Ishikawa (cell line): Measurements from ENCODE around the gene FLVCR2.

ENCODE experiments used
- CEBPB ChIP-seq: IDR thresholded peaks from 2 replicates; pipeline ENCODE4 v1.6.1; 2012
- CREB1 ChIP-seq: IDR thresholded peaks from 2 replicates; pipeline ENCODE4 v1.6.1; 2012; ENCODE audit warnings: low read depth
- EGR1 ChIP-seq: IDR thresholded peaks from 2 replicates; pipeline ENCODE4 v1.6.1; 2012
- EP300 ChIP-seq: IDR thresholded peaks from 2 replicates; pipeline ENCODE4 v1.6.1; 2012; ENCODE audit warnings: borderline replicate concordance
- FOXM1 ChIP-seq: IDR thresholded peaks from 2 replicates; pipeline ENCODE4 v1.6.1; 2012; ENCODE audit warnings: low read depth, borderline replicate concordance
- MAX ChIP-seq: IDR thresholded peaks from 2 replicates; pipeline ENCODE4 v1.6.1; 2012
- NFIC ChIP-seq: IDR thresholded peaks from 2 replicates; pipeline ENCODE4 v1.6.1; 2012
- RAD21 ChIP-seq: IDR thresholded peaks from 2 replicates; pipeline ENCODE4 v1.6.1; 2012; ENCODE audit warnings: low read depth
- TAF1 ChIP-seq: IDR thresholded peaks from 2 replicates; pipeline ENCODE4 v1.6.1; 2012; ENCODE audit warnings: low read depth, mild to moderate bottlenecking
- TCF12 ChIP-seq: IDR thresholded peaks from 2 replicates; pipeline ENCODE4 v1.6.1; 2012; ENCODE audit warnings: low read depth
- TEAD4 ChIP-seq: IDR thresholded peaks from 2 replicates; pipeline ENCODE4 v1.6.1; 2012
- YY1 ChIP-seq: IDR thresholded peaks from 2 replicates; pipeline ENCODE4 v1.6.1; 2012; ENCODE audit warnings: low read depth
- ZBTB7A ChIP-seq: IDR thresholded peaks from 2 replicates; pipeline ENCODE4 v1.6.1; 2012; ENCODE audit warnings: low read depth
- TF ChIP-seq, protein P1 (sequence below): IDR thresholded peaks from 2 replicates; pipeline ENCODE4 v1.6.1; 2012; ENCODE audit warnings: low read depth, mild to moderate bottlenecking
- TF ChIP-seq, protein P2 (sequence below): IDR thresholded peaks from 2 replicates; pipeline ENCODE4 v1.6.1; 2012

FLVCR2 gene

DNA sequence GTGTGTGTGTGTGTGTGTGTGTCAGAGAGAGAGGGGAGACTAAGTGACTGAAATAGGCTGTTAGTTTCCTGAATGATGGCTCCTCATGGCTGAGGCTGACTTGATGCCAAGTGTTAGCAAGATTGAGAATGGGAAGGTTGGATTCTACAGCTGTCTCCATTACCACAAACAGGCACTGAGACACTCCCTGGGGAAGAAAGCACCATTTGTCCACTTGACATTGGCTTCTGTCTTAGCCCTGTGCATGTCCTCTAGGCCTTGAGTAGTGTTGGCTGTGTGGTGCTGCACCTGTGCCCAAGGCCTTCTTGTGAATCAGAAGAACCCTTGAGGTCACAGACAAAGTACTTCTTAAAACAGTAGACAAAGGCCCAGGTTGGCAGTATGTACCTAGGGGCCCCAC is 66.6 kb downstream of the FLVCR2 start:
- TF ChIP-seq NFIC (no peak), EP300 (no peak), RAD21 (no peak), FOXM1 (no peak), MAX (no peak), CEBPB (no peak), ZBTB7A (no peak), TAF1 (no peak), EGR1 (no peak), CREB1 (no peak), YY1 (no peak), TCF12 (no peak), TEAD4 (no peak)
- TF ChIP-seq, protein P1, sequence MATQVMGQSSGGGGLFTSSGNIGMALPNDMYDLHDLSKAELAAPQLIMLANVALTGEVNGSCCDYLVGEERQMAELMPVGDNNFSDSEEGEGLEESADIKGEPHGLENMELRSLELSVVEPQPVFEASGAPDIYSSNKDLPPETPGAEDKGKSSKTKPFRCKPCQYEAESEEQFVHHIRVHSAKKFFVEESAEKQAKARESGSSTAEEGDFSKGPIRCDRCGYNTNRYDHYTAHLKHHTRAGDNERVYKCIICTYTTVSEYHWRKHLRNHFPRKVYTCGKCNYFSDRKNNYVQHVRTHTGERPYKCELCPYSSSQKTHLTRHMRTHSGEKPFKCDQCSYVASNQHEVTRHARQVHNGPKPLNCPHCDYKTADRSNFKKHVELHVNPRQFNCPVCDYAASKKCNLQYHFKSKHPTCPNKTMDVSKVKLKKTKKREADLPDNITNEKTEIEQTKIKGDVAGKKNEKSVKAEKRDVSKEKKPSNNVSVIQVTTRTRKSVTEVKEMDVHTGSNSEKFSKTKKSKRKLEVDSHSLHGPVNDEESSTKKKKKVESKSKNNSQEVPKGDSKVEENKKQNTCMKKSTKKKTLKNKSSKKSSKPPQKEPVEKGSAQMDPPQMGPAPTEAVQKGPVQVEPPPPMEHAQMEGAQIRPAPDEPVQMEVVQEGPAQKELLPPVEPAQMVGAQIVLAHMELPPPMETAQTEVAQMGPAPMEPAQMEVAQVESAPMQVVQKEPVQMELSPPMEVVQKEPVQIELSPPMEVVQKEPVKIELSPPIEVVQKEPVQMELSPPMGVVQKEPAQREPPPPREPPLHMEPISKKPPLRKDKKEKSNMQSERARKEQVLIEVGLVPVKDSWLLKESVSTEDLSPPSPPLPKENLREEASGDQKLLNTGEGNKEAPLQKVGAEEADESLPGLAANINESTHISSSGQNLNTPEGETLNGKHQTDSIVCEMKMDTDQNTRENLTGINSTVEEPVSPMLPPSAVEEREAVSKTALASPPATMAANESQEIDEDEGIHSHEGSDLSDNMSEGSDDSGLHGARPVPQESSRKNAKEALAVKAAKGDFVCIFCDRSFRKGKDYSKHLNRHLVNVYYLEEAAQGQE: no peak
- TF ChIP-seq, protein P2, sequence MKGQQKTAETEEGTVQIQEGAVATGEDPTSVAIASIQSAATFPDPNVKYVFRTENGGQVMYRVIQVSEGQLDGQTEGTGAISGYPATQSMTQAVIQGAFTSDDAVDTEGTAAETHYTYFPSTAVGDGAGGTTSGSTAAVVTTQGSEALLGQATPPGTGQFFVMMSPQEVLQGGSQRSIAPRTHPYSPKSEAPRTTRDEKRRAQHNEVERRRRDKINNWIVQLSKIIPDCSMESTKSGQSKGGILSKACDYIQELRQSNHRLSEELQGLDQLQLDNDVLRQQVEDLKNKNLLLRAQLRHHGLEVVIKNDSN: no peak

DNA sequence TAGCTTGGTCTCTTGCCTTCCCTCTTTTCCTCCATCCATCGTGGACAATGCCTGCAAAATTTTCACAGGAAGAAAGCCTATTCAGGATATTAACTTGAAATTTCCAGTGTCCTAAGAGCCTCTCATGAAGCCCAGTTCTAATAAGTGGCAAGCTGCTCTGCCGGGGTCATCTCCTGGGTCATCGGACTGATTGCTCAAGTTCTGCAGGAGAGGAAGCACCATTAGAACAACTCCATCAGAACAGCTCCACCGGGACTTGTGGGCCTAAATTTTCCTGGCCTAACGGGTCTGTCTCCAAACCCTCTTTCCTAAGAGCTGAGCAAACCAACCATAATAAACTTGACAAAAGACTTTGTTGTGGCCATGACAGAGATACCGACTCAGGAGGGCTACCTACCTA is 68.3 kb downstream of the FLVCR2 start:
- TF ChIP-seq RAD21 (no peak), EGR1 (no peak), NFIC (no peak), TEAD4 (no peak), ZBTB7A (no peak), CEBPB (no peak), TCF12 (no peak)
- TF ChIP-seq, protein P1: no peak

- TF ChIP-seq RAD21 (no peak), EGR1 (no peak), YY1 (no peak), TCF12 (no peak)
- TF ChIP-seq, protein P1: no peak
- TF ChIP-seq, protein P2: no peak
These were observed 69.2 kb downstream of the FLVCR2 start for GRCh38 chr14:75647640-75648039.

DNA sequence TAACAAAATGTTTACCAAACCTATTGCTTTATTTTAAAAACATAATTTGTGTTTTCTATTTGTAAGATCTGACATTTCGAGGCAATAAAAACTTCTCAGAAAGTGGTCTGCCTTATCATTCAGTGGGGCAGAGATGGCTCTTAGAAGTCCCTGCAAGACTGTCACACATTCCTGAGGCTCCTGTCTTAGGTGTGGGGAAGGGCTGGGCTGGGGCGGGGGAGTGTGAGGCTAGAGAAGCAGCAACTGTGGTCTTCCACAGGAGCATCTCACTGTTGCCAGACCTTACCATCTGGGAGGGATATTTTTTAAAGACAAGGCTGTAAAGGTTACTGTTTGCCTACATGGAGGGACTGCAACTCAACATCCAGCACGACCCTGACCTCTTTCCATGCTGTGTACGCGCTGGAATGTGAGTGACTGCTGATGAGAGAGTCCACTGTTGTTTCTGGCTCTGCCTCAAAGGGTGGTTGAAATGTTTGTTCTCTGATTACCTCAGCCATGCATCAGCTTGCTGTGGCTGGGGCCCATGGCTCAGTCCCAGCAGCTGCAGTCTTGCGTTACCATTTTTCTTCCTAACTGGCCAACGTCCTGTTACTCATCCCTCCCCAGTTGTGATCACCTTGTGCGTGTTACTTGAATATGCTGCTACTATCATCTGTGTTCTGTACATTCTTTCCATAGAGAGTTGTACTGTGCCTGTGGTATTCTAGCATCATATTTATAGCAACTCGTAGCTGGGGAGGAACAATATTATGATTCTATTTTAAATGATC is 69.8 kb downstream of the FLVCR2 start:
- TF ChIP-seq CEBPB (no peak), TAF1 (no peak), NFIC (peak; percentile 83), EGR1 (no peak), TCF12 (0 out of 2 replicates have a peak, but pooled peaks have one; percentile 17), MAX (no peak), FOXM1 (no peak), TEAD4 (peak; percentile 71), EP300 (no peak)
- TF ChIP-seq, protein P1: no peak
- TF ChIP-seq, protein P2: peak; percentile 45; the same call in 1 of the 2 replicates
